ENCODE data around the gene C12orf43. TPM values are rescaled to one million over a fixed set of nuclear protein-coding genes. Genes with fewer than 3 reads are reported as not detected.

Gene C12orf43
- total RNA-seq, 1 donor: 15.2 TPM

- no peak overlapping the region for H3K27ac ChIP-seq (ENCODE audit: low read depth, low read length)
- no peaks in the 10 kb centered on the region for H3K36me3 ChIP-seq (ENCODE audit: insufficient read depth, low read length)
- no peak overlapping the region for H3K4me2 ChIP-seq (ENCODE audit: insufficient read depth, low read length)
- peaks cover 19% of the 10 kb centered on the region for H3K4me1 ChIP-seq (ENCODE audit: insufficient read depth, low read length)
- no peaks in the 10 kb centered on the region for H3K9me3 ChIP-seq (ENCODE audit: low read depth, low read length)
- H3K4me3 ChIP-seq (ENCODE audit: insufficient read depth, low read length): no peak overlapping the region
- no peaks in the 10 kb centered on the region for H4K20me1 ChIP-seq (ENCODE audit: insufficient read depth, low read length)
- no peak overlapping the region for H2AFZ ChIP-seq (ENCODE audit: low read length)
- no peaks in the 10 kb centered on the region for H3K79me2 ChIP-seq (ENCODE audit: insufficient read depth, low read length)
- DNase-seq (ENCODE audit: insufficient read length, low spot score, missing footprints): no peak
- TF ChIP-seq, protein P1, sequence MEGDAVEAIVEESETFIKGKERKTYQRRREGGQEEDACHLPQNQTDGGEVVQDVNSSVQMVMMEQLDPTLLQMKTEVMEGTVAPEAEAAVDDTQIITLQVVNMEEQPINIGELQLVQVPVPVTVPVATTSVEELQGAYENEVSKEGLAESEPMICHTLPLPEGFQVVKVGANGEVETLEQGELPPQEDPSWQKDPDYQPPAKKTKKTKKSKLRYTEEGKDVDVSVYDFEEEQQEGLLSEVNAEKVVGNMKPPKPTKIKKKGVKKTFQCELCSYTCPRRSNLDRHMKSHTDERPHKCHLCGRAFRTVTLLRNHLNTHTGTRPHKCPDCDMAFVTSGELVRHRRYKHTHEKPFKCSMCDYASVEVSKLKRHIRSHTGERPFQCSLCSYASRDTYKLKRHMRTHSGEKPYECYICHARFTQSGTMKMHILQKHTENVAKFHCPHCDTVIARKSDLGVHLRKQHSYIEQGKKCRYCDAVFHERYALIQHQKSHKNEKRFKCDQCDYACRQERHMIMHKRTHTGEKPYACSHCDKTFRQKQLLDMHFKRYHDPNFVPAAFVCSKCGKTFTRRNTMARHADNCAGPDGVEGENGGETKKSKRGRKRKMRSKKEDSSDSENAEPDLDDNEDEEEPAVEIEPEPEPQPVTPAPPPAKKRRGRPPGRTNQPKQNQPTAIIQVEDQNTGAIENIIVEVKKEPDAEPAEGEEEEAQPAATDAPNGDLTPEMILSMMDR (IDR thresholded peaks at IDR 0.05; ENCODE audit: extremely low read depth, low read depth, low read length): no peak
- no peaks in the 10 kb centered on the region for H3K27me3 ChIP-seq (ENCODE audit: insufficient read depth, low read length)
These were observed 14.4 kb upstream of the C12orf43 start for GRCh38 chr12:121030576-121031212.

GRCh38 chr12:121026274-121027045, 10.2 kb upstream of the C12orf43 start:
- Histone ChIP-seq H3K27ac (ENCODE audit: low read depth, low read length) (no peak overlapping the region), H2AFZ (ENCODE audit: low read length) (peak overlapping the region; percentile 27), H3K79me2 (ENCODE audit: insufficient read depth, low read length) (no peaks in the 10 kb centered on the region), H3K4me1 (ENCODE audit: insufficient read depth, low read length) (peaks cover 3% of the 10 kb centered on the region), H3K4me3 (ENCODE audit: insufficient read depth, low read length) (no peak overlapping the region), H3K27me3 (ENCODE audit: insufficient read depth, low read length) (no peaks in the 10 kb centered on the region), H4K20me1 (ENCODE audit: insufficient read depth, low read length) (no peaks in the 10 kb centered on the region), H3K36me3 (ENCODE audit: insufficient read depth, low read length) (no peaks in the 10 kb centered on the region), H3K9me3 (ENCODE audit: low read depth, low read length) (no peaks in the 10 kb centered on the region), H3K4me2 (ENCODE audit: insufficient read depth, low read length) (no peak overlapping the region)
- DNase-seq (ENCODE audit: insufficient read length, low spot score, missing footprints): no peak
- TF ChIP-seq, protein P1 (IDR thresholded peaks at IDR 0.05; ENCODE audit: extremely low read depth, low read depth, low read length): peak; percentile 13

GRCh38 chr12:121025442-121026226, 9.3 kb upstream of the C12orf43 start:
- Histone ChIP-seq H4K20me1 (ENCODE audit: insufficient read depth, low read length) (no peaks in the 10 kb centered on the region), H3K27me3 (ENCODE audit: insufficient read depth, low read length) (no peaks in the 10 kb centered on the region), H2AFZ (ENCODE audit: low read length) (peak overlapping the region; percentile 27), H3K4me1 (ENCODE audit: insufficient read depth, low read length) (peaks cover 3% of the 10 kb centered on the region), H3K36me3 (ENCODE audit: insufficient read depth, low read length) (no peaks in the 10 kb centered on the region), H3K79me2 (ENCODE audit: insufficient read depth, low read length) (no peaks in the 10 kb centered on the region), H3K27ac (ENCODE audit: low read depth, low read length) (no peak overlapping the region), H3K4me3 (ENCODE audit: insufficient read depth, low read length) (no peak overlapping the region), H3K4me2 (ENCODE audit: insufficient read depth, low read length) (no peak overlapping the region), H3K9me3 (ENCODE audit: low read depth, low read length) (no peaks in the 10 kb centered on the region)
- DNase-seq (ENCODE audit: insufficient read length, low spot score, missing footprints): peak; percentile 77
- TF ChIP-seq, protein P1 (IDR thresholded peaks at IDR 0.05; ENCODE audit: extremely low read depth, low read depth, low read length): no peak
